ENCODE results near the gene CRY1.
"Not testable (repeated sequence)": the region's sequence is repeated elsewhere in the genome, so short reads cannot be mapped to it uniquely, and the experiment has no call there.

CRY1 gene

DNA sequence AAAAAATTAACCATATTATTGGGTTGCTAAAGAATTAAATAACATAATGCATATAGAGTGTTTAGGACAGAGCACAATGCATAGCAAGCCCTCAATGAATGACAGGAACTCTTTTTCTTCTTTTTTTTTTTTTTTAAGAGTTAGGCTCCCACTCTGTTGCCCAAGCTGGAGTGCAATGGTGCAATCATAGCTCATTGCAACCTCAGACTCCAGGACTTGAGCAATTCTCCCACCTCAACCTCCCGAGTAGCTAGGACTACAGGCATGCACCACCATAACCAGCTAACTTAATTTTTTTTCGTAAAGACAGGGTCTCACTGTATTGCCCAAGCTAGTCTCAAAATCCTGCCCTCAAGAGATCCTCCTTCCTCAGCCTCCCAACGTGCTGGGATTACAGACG is 85.9 kb downstream of the CRY1 start:
- in situ Hi-C loops (cut with HindIII; ENCODE audit: low sequenced_read_pairs): no loop called here
- no peak overlapping the region for H3K4me3 ChIP-seq (ENCODE audit: low read depth, low read length)
- TF ChIP-seq, protein P1, sequence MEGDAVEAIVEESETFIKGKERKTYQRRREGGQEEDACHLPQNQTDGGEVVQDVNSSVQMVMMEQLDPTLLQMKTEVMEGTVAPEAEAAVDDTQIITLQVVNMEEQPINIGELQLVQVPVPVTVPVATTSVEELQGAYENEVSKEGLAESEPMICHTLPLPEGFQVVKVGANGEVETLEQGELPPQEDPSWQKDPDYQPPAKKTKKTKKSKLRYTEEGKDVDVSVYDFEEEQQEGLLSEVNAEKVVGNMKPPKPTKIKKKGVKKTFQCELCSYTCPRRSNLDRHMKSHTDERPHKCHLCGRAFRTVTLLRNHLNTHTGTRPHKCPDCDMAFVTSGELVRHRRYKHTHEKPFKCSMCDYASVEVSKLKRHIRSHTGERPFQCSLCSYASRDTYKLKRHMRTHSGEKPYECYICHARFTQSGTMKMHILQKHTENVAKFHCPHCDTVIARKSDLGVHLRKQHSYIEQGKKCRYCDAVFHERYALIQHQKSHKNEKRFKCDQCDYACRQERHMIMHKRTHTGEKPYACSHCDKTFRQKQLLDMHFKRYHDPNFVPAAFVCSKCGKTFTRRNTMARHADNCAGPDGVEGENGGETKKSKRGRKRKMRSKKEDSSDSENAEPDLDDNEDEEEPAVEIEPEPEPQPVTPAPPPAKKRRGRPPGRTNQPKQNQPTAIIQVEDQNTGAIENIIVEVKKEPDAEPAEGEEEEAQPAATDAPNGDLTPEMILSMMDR (IDR thresholded peaks at IDR 0.05; ENCODE audit: low read depth, low read length): no peak
- DNase-seq (ENCODE audit: low read depth, low spot score): no peak

DNA sequence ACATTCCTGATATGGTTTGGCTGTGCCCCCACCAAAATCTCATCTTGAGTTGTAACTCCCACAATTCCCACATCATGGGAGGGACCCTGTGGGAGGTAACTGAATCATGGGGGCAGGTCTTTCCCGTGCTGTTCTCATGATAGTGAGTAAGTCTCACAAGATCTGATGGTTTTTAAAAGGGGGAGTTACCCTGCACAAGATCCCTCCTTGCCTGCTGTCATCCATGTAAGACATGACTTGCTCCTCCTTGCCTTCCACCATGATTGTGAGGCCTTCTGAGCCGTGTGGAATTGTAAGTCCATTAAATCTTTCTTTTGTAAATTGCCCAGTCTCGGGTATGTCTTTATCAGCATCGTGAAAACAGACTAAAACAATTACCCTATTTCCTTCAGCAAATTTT is 90.7 kb downstream of the CRY1 start:
- DNase-seq (ENCODE audit: low read depth, low spot score); H3K4me3 ChIP-seq (ENCODE audit: low read depth, low read length); in situ Hi-C loops (cut with HindIII; ENCODE audit: low sequenced_read_pairs): not testable (repeated sequence)

DNA sequence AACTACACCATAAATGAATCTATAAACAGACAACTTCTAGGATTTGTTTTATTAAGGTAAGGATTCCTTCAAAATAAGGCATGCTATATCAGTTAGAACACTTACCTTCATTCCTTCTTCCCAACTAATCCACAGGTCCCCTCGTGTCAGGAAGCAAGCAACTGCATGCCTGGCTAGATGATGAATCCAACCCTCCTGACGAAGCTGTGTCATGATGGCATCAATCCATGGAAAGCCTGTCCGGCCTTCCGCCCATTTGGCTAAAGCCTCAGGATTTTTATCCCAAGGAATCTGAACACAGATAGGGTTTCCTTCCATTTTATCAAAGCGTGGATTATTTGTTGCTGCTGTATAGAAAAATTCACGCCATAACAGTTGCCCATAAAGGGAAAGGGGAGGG is 93.9 kb downstream of the CRY1 start:
- TF ChIP-seq, protein P1 (IDR thresholded peaks at IDR 0.05; ENCODE audit: low read depth, low read length): no peak
- H3K4me3 ChIP-seq (ENCODE audit: low read depth, low read length): no peak overlapping the region
- in situ Hi-C loops (cut with HindIII; ENCODE audit: low sequenced_read_pairs): no loop called here
- DNase-seq (ENCODE audit: low read depth, low spot score): no peak

DNA sequence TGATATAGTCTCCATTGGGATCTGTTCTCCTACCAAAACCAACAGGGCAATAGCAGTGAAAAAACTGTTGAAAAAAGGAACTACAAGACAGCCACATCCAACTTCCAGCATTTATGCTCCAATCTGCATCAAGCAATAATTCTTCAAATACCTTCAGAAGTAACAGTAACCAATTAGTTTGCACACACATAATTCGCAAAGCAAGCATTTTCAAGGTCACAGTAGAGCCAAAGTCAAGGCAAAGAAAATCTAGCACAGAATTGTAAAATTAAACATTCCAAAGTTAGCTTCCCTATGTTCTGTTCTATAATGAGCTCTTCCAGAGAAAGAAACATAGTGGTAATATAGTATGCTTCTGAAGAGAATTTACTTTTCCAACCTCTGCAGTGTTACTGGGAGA is 95.4 kb downstream of the CRY1 start:
- DNase-seq (ENCODE audit: low read depth, low spot score): no peak
- TF ChIP-seq, protein P1 (IDR thresholded peaks at IDR 0.05; ENCODE audit: low read depth, low read length): no peak
- H3K4me3 ChIP-seq (ENCODE audit: low read depth, low read length): no peak overlapping the region
- in situ Hi-C loops (cut with HindIII; ENCODE audit: low sequenced_read_pairs): no loop called here

DNA sequence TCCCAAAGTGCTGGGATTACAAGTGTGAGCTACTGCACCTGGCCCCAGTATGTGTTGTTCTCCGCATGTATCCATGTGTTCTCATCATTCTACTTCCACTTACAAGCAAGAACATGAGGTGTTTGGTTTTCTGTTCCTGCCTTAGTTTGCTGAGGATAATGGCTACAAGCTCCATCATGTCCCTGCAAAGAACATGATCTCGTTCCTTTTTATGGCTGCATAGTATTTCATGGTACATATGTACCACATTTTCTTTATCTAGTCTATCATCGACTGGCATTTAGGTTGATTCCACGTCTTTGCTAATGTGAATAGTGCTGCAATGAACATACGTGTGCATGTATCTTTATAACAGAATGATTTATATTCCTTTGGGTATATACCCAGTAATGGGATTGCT is 97.2 kb downstream of the CRY1 start:
- H3K4me3 ChIP-seq (ENCODE audit: low read depth, low read length); in situ Hi-C loops (cut with HindIII; ENCODE audit: low sequenced_read_pairs); DNase-seq (ENCODE audit: low read depth, low spot score): not testable (repeated sequence)

DNA sequence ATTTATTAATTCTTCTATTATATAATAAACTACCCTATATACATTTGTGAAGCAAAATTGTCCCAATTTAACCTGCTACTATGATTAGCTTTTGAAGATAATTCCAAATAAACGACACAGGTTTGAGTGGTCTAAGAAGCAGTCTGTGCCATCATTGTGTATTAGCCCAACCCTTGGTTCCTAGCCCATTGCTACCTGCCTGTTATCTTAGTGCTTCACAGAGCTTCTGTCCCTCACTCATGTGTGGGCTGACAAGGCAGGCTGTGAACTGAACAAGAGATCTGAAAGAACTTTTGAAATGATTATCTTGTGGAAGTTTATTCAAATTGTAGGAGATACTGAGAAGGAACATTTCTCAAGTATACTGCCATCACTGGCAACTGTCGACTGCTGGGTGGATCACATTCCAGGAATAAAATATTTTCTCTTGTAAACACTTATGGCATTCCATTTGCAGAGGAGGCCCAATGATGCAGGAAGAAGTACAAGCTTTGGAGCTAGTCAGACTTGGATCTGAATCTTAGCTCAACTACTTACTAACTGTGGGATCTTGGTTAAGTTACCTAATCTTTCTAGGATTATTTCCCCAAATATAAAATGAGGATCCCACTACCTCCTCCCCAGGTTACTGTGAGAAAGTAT is 98.6 kb downstream of the CRY1 start:
- no peak overlapping the region for H3K4me3 ChIP-seq (ENCODE audit: low read depth, low read length)
- DNase-seq (ENCODE audit: low read depth, low spot score): no peak
- in situ Hi-C loops (cut with HindIII; ENCODE audit: low sequenced_read_pairs): no loop called here
- TF ChIP-seq, protein P1 (IDR thresholded peaks at IDR 0.05; ENCODE audit: low read depth, low read length): no peak

DNA sequence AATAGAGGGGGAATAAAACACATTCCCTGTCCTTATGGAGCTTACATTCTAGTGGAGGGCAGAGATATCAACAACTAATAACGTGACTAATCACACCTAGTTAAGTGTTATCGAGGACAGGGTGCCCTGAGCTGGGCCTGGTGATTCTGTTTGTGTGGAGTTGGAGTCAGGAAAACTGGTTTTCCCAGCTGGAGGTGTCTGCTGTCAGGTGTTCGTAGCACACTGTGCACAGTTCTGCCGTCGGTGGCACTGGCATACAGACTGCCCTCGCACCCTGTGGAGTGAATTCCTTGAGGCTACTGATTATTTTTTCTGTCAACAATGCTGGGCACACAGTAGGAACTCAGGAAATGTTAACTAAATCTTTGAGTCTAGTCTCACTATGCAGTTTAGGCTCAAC is 105.5 kb downstream of the CRY1 start:
- in situ Hi-C loops (cut with HindIII; ENCODE audit: low sequenced_read_pairs): no loop called here
- no peak for DNase-seq (ENCODE audit: low read depth, low spot score)
- no peak overlapping the region for H3K4me3 ChIP-seq (ENCODE audit: low read depth, low read length)
- TF ChIP-seq, protein P1 (IDR thresholded peaks at IDR 0.05; ENCODE audit: low read depth, low read length): no peak
